Skeletal muscle satellite cell (primary cell): Measurements from ENCODE around the gene ANKRD12.

Experiments used
- H3K27me3 ChIP-seq: 2 replicates; pipeline ENCODE4 v1.7.0; 2013; ENCODE audit warnings: low read length; ENCODE audit not compliant: control insufficient read depth, insufficient read depth
- H3K36me3 ChIP-seq: 2 replicates; pipeline ENCODE4 v1.7.0; 2013; ENCODE audit warnings: mild to moderate bottlenecking, control low read depth, low read length; ENCODE audit not compliant: insufficient read depth
- H3K4me1 ChIP-seq: 2 replicates; pipeline ENCODE4 v1.7.0; 2013; ENCODE audit warnings: low read length; ENCODE audit not compliant: control insufficient read depth, insufficient read depth
- H3K4me2 ChIP-seq: 2 replicates; pipeline ENCODE4 v1.7.0; 2013; ENCODE audit warnings: mild to moderate bottlenecking, low read length
- H3K4me3 ChIP-seq: 2 replicates; pipeline ENCODE4 v1.7.0; 2013; ENCODE audit warnings: low read length
- H3K9ac ChIP-seq: 2 replicates; pipeline ENCODE4 v1.7.0; 2013; ENCODE audit warnings: mild to moderate bottlenecking, low read depth, low read length, moderate library complexity
- H3K9me3 ChIP-seq: replicated peaks from 2 replicates; pipeline ENCODE4 v1.7.0; 2013; ENCODE audit warnings: mild to moderate bottlenecking, control low read depth, low read length

Gene ANKRD12

GRCh38 chr18:9283791-9284190, 147.2 kb downstream of the ANKRD12 start:
- no peak overlapping the region for H3K4me2 ChIP-seq
- no peak overlapping the region for H3K9ac ChIP-seq
- no peaks in the 10 kb centered on the region for H3K9me3 ChIP-seq
- peaks cover 3% of the 10 kb centered on the region for H3K36me3 ChIP-seq
- H3K4me1 ChIP-seq = no peaks in the 10 kb centered on the region
- no peak overlapping the region for H3K4me3 ChIP-seq
- no peaks in the 10 kb centered on the region for H3K27me3 ChIP-seq

- peaks cover 3% of the 10 kb centered on the region for H3K36me3 ChIP-seq
- no peak overlapping the region for H3K9ac ChIP-seq
- H3K4me2 ChIP-seq = no peak overlapping the region
- H3K4me3 ChIP-seq = no peak overlapping the region
- H3K9me3 ChIP-seq = no peaks in the 10 kb centered on the region
- no peaks in the 10 kb centered on the region for H3K4me1 ChIP-seq
- H3K27me3 ChIP-seq = no peaks in the 10 kb centered on the region
Measured at GRCh38 chr18:9285604-9286003, 149.0 kb downstream of the ANKRD12 start.

- Histone ChIP-seq H3K9ac (no peak overlapping the region), H3K4me3 (no peak overlapping the region), H3K9me3 (no peaks in the 10 kb centered on the region), H3K36me3 (no peaks in the 10 kb centered on the region), H3K27me3 (no peaks in the 10 kb centered on the region), H3K4me1 (no peaks in the 10 kb centered on the region), H3K4me2 (no peak overlapping the region)
Measured at GRCh38 chr18:9287036-9287435, 150.5 kb downstream of the ANKRD12 start.

- Histone ChIP-seq H3K36me3 (no peaks in the 10 kb centered on the region), H3K9me3 (no peaks in the 10 kb centered on the region), H3K27me3 (no peaks in the 10 kb centered on the region), H3K9ac (no peak overlapping the region), H3K4me1 (no peaks in the 10 kb centered on the region), H3K4me2 (no peak overlapping the region), H3K4me3 (no peak overlapping the region)
Measured at GRCh38 chr18:9289698-9290097, 153.1 kb downstream of the ANKRD12 start.

- Histone ChIP-seq H3K27me3 (no peaks in the 10 kb centered on the region), H3K9me3 (no peaks in the 10 kb centered on the region), H3K4me3 (no peak overlapping the region), H3K4me1 (no peaks in the 10 kb centered on the region), H3K4me2 (no peak overlapping the region), H3K36me3 (no peaks in the 10 kb centered on the region), H3K9ac (no peak overlapping the region)
Measured at GRCh38 chr18:9290156-9290555, 153.6 kb downstream of the ANKRD12 start.

GRCh38 chr18:9292047-9292446, 155.5 kb downstream of the ANKRD12 start:
- no peak overlapping the region for H3K9ac ChIP-seq
- no peaks in the 10 kb centered on the region for H3K36me3 ChIP-seq
- H3K4me2 ChIP-seq = no peak overlapping the region
- no peaks in the 10 kb centered on the region for H3K9me3 ChIP-seq
- H3K4me1 ChIP-seq = no peaks in the 10 kb centered on the region
- no peaks in the 10 kb centered on the region for H3K27me3 ChIP-seq
- H3K4me3 ChIP-seq = no peak overlapping the region

- no peak overlapping the region for H3K4me3 ChIP-seq
- H3K27me3 ChIP-seq = no peaks in the 10 kb centered on the region
- H3K9me3 ChIP-seq = no peaks in the 10 kb centered on the region
Measured at GRCh38 chr18:9293948-9294347, 157.4 kb downstream of the ANKRD12 start.

GRCh38 chr18:9296233-9297006, 159.8 kb downstream of the ANKRD12 start:
- no peak overlapping the region for H3K4me2 ChIP-seq
- no peaks in the 10 kb centered on the region for H3K27me3 ChIP-seq
- no peak overlapping the region for H3K9ac ChIP-seq
- no peaks in the 10 kb centered on the region for H3K9me3 ChIP-seq
- H3K4me1 ChIP-seq = no peaks in the 10 kb centered on the region
- no peak overlapping the region for H3K4me3 ChIP-seq
- H3K36me3 ChIP-seq = no peaks in the 10 kb centered on the region

More at GRCh38 chr18:9293948-9294347, 157.4 kb downstream of the ANKRD12 start:
- no peaks in the 10 kb centered on the region for H3K36me3 ChIP-seq
- H3K4me2 ChIP-seq = no peak overlapping the region
- H3K4me1 ChIP-seq = no peaks in the 10 kb centered on the region
- no peak overlapping the region for H3K9ac ChIP-seq

- no peaks in the 10 kb centered on the region for H3K9me3 ChIP-seq
- no peaks in the 10 kb centered on the region for H3K36me3 ChIP-seq
- H3K4me1 ChIP-seq = no peaks in the 10 kb centered on the region
- H3K27me3 ChIP-seq = no peaks in the 10 kb centered on the region
- no peak overlapping the region for H3K9ac ChIP-seq
- H3K4me3 ChIP-seq = no peak overlapping the region
- H3K4me2 ChIP-seq = no peak overlapping the region
Measured at GRCh38 chr18:9297007-9297393, 160.4 kb downstream of the ANKRD12 start.

- no peaks in the 10 kb centered on the region for H3K36me3 ChIP-seq
- H3K4me2 ChIP-seq = no peak overlapping the region
- H3K27me3 ChIP-seq = no peaks in the 10 kb centered on the region
- H3K9me3 ChIP-seq = peaks cover 3% of the 10 kb centered on the region
- H3K9ac ChIP-seq = no peak overlapping the region
- no peak overlapping the region for H3K4me3 ChIP-seq
- H3K4me1 ChIP-seq = no peaks in the 10 kb centered on the region
Measured at GRCh38 chr18:9304388-9305070, 167.9 kb downstream of the ANKRD12 start.

GRCh38 chr18:9319333-9319732, 182.8 kb downstream of the ANKRD12 start:
- no peak overlapping the region for H3K9ac ChIP-seq
- H3K4me3 ChIP-seq = no peak overlapping the region
- no peaks in the 10 kb centered on the region for H3K36me3 ChIP-seq
- no peak overlapping the region for H3K4me2 ChIP-seq
- H3K9me3 ChIP-seq = no peaks in the 10 kb centered on the region
- no peaks in the 10 kb centered on the region for H3K27me3 ChIP-seq
- peaks cover 11% of the 10 kb centered on the region for H3K4me1 ChIP-seq

GRCh38 chr18:9321017-9321452, 184.5 kb downstream of the ANKRD12 start:
- Histone ChIP-seq H3K9me3 (no peaks in the 10 kb centered on the region), H3K4me2 (no peak overlapping the region), H3K4me1 (peaks cover 11% of the 10 kb centered on the region), H3K4me3 (no peak overlapping the region), H3K27me3 (no peaks in the 10 kb centered on the region), H3K9ac (no peak overlapping the region), H3K36me3 (no peaks in the 10 kb centered on the region)
